ENCODE results near the gene GUCA1A.

Gene GUCA1A

DNA sequence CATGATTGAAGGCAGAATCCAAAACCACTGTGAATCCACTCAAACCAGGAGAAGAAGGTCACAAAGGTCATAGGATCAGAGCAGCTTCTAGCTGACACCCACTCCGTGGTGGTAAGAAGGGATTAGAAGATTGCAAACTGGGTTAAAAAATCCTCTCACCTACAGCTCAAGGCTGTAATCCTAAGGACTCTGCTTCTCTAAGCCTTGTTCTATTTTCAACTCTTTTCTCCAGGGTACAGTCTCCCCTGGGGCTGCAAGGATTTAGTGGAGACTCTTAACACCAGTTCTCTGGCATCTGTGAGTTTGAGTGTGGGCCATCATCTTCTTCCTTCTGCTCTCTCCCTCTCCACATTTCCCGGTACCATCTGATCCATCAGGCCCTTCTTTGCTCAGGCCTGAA is at the start of gene GUCA1A:
Gene GUCA1A, plus strand, starts transcription at position 264 of the 400 bp plus-strand sequence. CDS start 250 bp downstream, outside the sequence.
- DNase-seq (ENCODE audit: low spot score) = no peak

DNA sequence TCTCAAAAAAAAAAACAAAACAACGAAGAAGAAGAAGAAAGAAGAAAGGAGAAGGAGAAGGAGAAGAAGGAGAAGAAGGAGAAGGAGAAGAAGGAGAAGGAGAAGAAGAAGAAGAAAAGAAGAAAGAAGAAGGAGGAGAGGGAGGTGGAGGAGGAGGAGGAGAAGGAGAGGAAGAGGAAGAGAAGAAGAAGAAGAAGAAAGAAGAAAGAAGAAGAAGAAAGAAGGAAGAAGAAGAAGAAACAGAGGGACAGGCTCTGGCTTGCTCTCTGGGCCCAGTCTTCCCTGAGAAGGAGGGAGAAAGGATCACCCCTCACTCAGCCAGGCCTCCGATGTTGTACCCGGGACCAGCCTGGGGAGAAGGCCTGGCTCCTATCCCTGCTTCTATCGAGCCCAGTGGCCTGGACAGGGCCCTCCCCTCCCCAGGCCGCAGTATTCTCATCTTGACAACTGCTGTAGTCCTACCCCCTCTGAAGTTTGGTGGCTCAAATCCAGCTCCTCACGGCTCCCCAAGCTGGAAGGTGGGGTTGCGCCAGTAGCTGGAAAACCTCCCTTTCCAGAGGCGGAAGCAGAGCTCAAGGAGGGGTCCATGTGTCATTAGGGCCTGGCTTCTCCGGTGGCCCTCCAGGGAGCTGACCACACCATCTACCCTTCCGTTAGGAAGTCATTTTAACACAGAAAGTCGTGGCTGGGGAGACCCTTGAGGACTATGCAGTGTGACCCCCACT is 49.6 kb upstream of the GUCA1A start:
- DNase-seq (ENCODE audit: low spot score) = no peak

GRCh38 chr6:42124223-42124836 is 48.8 kb upstream of the GUCA1A start:
- DNase-seq (ENCODE audit: low spot score) = no peak

DNA sequence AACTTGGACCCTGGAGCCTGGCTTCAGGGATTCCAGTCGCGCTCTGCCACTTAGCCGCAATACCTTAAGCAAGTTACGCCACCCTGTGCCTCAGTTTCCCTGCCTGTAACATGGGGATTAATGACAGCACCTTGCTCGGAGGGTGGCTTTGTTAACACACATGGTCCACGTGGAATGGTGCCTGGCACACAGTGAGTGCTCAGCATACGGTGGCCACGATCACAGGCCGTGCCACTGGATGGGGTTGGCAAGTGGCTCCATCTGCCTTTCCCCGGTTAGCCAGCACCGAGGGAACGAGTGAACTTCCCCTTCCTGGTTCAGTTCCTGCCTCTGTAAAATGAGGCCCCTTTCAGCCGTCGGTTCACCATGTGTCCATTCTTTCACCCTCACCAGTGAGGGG is 47.9 kb upstream of the GUCA1A start:
- DNase-seq (ENCODE audit: low spot score) = no peak

GRCh38 chr6:42125663-42126062 is 47.5 kb upstream of the GUCA1A start:
- no peak for DNase-seq (ENCODE audit: low spot score)

DNA sequence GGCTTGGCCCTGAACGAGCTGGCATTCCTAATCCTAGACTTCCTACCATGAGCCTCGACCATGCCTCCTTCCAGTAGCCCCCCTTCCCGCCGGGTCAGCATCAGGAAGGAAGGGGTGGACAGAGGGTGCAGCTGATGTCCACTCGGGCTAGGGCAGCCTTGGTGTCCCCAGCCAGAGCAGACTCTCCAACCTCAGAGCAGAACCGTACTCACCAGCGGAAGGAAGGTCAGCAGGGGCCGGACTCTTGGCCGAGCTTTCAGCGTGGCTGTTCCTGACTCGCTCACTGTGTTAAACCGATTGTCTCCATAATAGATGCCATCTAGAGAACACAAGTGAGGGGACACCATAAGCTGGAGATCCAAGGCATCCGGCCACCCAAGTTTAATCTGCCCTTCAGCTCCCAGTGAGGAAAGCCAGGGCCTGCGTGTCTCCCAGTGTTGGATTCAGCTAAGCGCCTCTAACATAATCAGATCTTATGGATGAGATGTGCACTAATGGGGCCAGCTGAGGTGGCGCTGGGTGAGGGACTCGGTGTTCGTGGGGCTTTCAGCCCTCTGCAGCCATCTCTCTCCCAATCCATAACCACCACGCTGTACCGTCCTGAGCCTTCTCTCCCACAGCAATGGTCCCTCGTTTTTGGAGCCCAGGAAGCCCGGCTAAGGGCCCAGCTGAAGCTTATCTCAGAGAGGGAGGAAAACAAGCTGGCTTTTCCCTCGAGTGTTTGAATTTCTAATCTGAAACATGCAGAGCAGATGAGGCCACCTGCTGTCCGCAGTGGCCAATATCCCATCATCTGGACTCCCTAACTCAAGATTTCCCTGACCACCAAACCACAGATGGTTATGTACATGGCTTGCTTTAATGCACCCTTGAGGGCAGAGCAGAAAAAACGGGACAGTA is 44.5 kb upstream of the GUCA1A start:
- DNase-seq (ENCODE audit: low spot score) = no peak

- no peak for DNase-seq (ENCODE audit: low spot score)
Measured at GRCh38 chr6:42129360-42129676, 43.8 kb upstream of the GUCA1A start.

GRCh38 chr6:42131531-42131930 is 41.6 kb upstream of the GUCA1A start:
- DNase-seq (ENCODE audit: low spot score) = no peak

DNA sequence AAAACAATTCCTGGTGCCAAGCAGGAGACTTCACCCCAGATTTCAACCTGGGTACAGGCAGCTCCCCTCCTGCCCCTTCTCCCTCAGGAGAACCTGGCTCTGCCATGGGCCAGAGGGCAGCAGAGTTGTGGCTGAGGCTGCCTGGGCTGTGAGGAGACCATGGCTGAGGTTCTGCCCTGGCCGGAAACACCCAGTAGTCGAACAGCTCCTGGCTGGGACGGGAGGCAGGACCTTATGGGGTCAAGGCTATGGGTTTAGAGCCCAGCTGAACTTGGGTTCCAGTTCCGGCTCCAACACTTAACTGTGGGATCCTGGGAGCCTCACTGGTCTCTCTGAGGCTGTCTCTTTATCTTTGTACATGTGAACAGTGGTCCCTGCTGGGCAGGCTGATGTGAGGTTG is 39.2 kb upstream of the GUCA1A start:
- DNase-seq (ENCODE audit: low spot score) = no peak

- no peak for DNase-seq (ENCODE audit: low spot score)
Measured at GRCh38 chr6:42135161-42135560, 38.0 kb upstream of the GUCA1A start.

- no peak for DNase-seq (ENCODE audit: low spot score)
Measured at GRCh38 chr6:42135722-42136121, 37.4 kb upstream of the GUCA1A start.

DNA sequence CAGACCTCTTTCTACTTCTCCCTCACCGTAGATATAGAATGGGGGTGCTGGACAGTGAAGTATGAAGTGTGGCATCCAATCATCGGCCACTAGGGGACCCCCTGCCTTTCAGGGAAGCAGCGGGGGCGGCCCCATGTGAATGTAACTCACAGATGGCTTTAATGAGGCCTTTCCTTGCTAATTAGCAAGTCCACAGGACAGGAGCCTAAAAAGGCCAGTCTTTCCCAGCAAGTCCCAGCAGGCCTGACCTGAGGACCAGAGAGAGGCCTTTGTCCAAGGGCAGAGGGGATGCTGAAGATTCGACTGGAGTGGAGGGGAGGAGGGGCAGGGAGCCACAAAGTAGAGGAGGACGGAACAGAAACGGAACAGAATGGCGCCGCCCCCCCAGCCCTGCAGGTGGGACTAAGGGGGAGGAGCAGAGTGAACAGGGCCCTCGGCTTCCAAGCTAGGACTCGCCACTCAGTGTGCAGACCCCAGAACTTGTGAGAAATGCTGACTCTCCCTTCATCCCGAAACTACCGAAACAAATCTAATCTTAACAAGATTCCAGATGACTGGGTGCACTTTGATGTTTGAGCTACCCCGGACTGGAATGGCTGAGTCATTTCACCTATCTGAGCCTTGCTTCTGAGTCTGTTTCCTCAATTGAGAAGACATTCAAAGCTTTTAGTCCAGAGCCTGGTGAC is 36.5 kb upstream of the GUCA1A start:
- DNase-seq (ENCODE audit: low spot score) = no peak

- no peak for DNase-seq (ENCODE audit: low spot score)
Measured at GRCh38 chr6:42137194-42137753, 35.9 kb upstream of the GUCA1A start.

- DNase-seq (ENCODE audit: low spot score) = no peak
Measured at GRCh38 chr6:42138190-42138589, 35.0 kb upstream of the GUCA1A start.

DNA sequence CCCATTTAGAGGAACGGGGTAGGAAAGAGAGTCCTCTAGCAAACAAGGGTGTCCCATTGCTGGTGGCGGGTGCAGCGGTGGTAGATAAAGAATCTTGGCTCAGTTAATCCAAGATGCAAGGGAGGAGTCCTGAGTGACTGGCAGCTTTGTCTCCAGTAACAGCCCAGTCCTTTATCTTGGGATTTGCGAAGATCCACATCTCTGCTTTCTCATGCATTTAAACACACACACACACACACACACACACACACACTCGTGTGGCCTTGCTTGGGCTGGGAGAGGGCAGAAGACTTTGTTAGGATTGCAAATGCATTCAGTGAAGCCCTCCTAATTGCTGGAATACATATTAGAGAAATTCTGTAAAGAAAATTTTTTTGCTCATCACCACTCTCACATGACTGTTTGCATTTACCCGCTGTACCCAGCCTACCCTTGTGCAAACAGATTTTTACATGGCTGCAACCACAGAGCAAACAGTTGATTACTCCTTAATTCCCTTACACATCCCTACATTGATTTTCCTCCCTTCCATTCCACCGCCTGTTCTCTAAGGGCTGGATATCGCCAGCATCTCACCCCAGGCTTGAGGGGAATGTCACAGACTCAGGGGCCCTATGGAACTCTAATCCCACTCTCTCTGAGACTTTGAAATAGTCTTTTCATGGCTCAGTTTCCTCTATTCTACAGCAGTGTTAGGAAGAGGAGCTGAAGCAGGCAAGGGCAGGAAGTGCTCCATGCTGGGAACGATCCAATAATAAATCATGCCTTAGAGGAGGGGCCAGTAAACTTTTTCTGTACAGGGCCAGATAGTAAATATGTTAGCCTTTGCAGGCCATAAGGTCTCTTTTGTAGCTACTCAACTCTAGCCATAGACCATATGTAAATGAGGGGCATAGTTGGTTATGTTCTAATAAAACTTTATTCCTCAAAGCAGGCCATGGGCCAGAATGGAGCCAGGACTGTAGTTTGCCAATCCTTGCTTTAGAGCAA is 34.2 kb upstream of the GUCA1A start:
- no peak for DNase-seq (ENCODE audit: low spot score)

- no peak for DNase-seq (ENCODE audit: low spot score)
Measured at GRCh38 chr6:42140032-42140431, 33.1 kb upstream of the GUCA1A start.

DNA sequence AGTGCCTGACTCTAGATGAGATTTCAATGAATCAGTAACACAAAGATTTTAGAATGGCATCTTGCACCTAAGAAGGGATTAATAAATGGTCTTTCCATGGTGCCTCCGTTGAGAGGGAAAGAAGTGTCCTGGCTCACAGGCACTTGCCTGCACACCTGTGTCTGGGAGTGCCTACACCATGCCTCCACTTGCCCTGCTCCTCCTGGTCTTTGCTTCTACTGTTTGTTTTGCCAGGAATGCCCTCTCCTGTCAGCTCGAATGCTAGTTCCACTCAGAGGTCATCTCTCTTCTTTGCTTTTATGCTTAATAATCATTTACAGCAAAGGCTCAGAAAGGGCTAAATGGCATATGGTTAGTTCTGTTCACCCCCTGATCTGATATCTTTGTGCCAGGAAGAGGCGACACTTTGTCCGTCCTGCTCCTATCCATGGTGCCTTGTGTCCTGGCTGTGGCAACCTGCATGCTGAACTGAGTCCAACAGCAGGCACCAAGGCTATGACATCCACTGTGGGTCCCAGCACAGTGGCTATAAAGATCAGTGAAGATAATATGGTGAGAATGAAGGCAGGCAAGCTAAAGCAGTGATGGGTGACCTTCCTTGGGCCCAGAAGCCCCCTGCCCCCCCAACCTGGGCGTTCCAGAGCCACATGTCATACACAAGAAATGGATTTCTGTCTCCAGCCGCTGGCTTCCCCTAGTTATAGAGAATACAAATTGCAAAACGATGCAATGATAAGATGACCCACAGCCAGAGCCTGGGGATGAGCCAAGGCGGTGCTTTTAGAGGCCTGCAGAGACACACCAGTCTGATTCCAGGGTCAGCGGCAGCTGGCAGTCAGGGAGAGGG is 32.2 kb upstream of the GUCA1A start:
- no peak for DNase-seq (ENCODE audit: low spot score)

GRCh38 chr6:42141603-42142117 is 31.5 kb upstream of the GUCA1A start:
- DNase-seq (ENCODE audit: low spot score) = no peak

- DNase-seq (ENCODE audit: low spot score) = no peak
Measured at GRCh38 chr6:42142118-42142835, 30.9 kb upstream of the GUCA1A start, which contains the start of gene C6orf132. C6orf132 (minus strand) TSS chr6:42142620; CDS start chr6:42142444, 176 bp downstream.

Measured in CD4-positive, alpha-beta T cell treated with Interleukin-15 for 4 hours (primary cell).